ENCODE data around the gene NACA2. TPM values are rescaled to one million over a fixed set of nuclear protein-coding genes. Genes with fewer than 3 reads are reported as not detected.

Gene NACA2
- total and polyA plus RNA-seq, 2 of the 4 experiments (the other 2 are of a cell fraction), result not detected

DNA sequence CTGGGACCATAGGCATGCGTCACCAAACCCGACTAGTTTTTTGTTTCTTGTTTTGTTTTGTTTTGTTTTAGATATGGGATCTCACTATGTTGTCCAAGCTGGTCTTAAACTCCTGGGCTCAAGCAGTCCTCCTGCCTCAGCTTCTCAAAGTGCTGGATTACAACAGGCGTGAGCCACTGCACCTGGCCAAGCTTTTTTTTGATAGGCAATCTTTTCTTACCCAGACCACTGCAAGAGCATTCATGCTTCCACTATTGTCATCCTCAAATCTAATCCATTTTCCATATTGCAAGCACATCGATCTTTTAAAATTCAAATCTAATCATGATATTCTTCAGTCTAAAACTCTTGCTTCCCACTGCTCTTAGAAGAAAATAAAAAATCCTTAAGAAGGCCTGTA is 10.3 kb upstream of the NACA2 start:
- no peaks in the 10 kb centered on the region for H3K4me1 ChIP-seq (ENCODE audit: control insufficient read depth, insufficient read depth, low read length)
- no peak overlapping the region for H2BK5ac ChIP-seq (ENCODE audit: low read depth, low read length, poor library complexity, severe bottlenecking)
- no peaks in the 10 kb centered on the region for H3K36me3 ChIP-seq (ENCODE audit: control insufficient read depth, insufficient read depth, low read length)
- no peak overlapping the region for H4K91ac ChIP-seq (ENCODE audit: insufficient read depth, low read depth, low read length)
- in situ Hi-C loops (cut with MboI; ENCODE audit: low sequenced_read_pairs) (no loop called here), dilution Hi-C loops (cut with HindIII; ENCODE audit: low sequenced_read_pairs, unreplicated experiment) (no loop called here), intact Hi-C loops (cut with micrococcal nuclease) (no loop called here)
- H3K27ac ChIP-seq (ENCODE audit: insufficient read depth, low read length), result no peak overlapping the region
- no peak overlapping the region for H4K8ac ChIP-seq (ENCODE audit: low read depth in 2 of 2, low read length in 2 of 2)
- no peak overlapping the region for H3K56ac ChIP-seq (ENCODE audit: extremely low read depth, insufficient read depth, low read length)
- no peak overlapping the region for H2AFZ ChIP-seq (replicated peaks; ENCODE audit: low read length, poor library complexity)
- no peak overlapping the region for H2BK15ac ChIP-seq (ENCODE audit: low read depth, low read length)
- no peak overlapping the region for H2BK20ac ChIP-seq (ENCODE audit: low read depth, low read length)
- H3K9me1 ChIP-seq (ENCODE audit: insufficient read depth, low read length), result no peaks in the 10 kb centered on the region
- no peak overlapping the region for H2AK5ac ChIP-seq (ENCODE audit: low read depth, low read length)
- no peak overlapping the region for H4K5ac ChIP-seq (ENCODE audit: low read depth, low read length)
- no peak for TF ChIP-seq RAD21 (IDR thresholded peaks at IDR 0.05; ENCODE audit: low read length)
- TF ChIP-seq CEBPB (IDR thresholded peaks at IDR 0.05; ENCODE audit: low read depth, low read length), result no peak; the same call in 1 of the 2 replicates
- TF ChIP-seq BHLHE40 (IDR thresholded peaks at IDR 0.05; ENCODE audit: low read depth, low read length), result no peak
- no peak for TF ChIP-seq MAZ (IDR thresholded peaks at IDR 0.05; ENCODE audit: borderline replicate concordance, low read depth, low read length)
- TF ChIP-seq SMC3 (IDR thresholded peaks at IDR 0.05; ENCODE audit: low read depth, low read length), result no peak
- TF ChIP-seq FOS (IDR thresholded peaks at IDR 0.05; ENCODE audit: low read depth, low read length), result no peak
- TF ChIP-seq, protein P1, sequence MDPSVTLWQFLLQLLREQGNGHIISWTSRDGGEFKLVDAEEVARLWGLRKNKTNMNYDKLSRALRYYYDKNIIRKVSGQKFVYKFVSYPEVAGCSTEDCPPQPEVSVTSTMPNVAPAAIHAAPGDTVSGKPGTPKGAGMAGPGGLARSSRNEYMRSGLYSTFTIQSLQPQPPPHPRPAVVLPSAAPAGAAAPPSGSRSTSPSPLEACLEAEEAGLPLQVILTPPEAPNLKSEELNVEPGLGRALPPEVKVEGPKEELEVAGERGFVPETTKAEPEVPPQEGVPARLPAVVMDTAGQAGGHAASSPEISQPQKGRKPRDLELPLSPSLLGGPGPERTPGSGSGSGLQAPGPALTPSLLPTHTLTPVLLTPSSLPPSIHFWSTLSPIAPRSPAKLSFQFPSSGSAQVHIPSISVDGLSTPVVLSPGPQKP (IDR thresholded peaks at IDR 0.05; ENCODE audit: borderline replicate concordance, low read depth, low read length), result no peak
- TF ChIP-seq, protein P2, sequence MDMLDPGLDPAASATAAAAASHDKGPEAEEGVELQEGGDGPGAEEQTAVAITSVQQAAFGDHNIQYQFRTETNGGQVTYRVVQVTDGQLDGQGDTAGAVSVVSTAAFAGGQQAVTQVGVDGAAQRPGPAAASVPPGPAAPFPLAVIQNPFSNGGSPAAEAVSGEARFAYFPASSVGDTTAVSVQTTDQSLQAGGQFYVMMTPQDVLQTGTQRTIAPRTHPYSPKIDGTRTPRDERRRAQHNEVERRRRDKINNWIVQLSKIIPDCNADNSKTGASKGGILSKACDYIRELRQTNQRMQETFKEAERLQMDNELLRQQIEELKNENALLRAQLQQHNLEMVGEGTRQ (IDR thresholded peaks at IDR 0.05; ENCODE audit: low read depth, low read length), result no peak
- no peak for TF ChIP-seq POLR2A (IDR thresholded peaks at IDR 0.05; ENCODE audit: low read depth, low read length)
- no peak for DNase-seq
- H3K4me3 ChIP-seq (ENCODE audit: insufficient read depth, low read depth, low read length), result no peak overlapping the region
- no peak overlapping the region for H2AK9ac ChIP-seq (replicated peaks; ENCODE audit: low read depth, low read length, poor library complexity)
- no peaks in the 10 kb centered on the region for H3K9me3 ChIP-seq (ENCODE audit: control insufficient read depth, insufficient read depth, low read length)
- no TSS peak for BruUV-seq (replicated peaks)
- POLR2A ChIA-PET (ENCODE audit: unreplicated experiment), result interaction anchor here (0.6 kb wide), 1 partner anchor 27 kb away, joined by 8 read pairs; no protein-coding TSS in a partner anchor
- H3K14ac ChIP-seq (replicated peaks; ENCODE audit: low read depth, low read length), result no peak overlapping the region
- WGBS, 2 experiments (ENCODE audit: extremely low coverage in 2 of 2, insufficient read length in 1 of 2), result 100% methylated on average over 1 of the region's 4 CpGs; no CpG with 5 or more reads in 1 of the 2 experiments
- H3K79me1 ChIP-seq (ENCODE audit: low read depth in 1 of 2, low read length in 2 of 2), result no peaks in the 10 kb centered on the region
- H3K18ac ChIP-seq (ENCODE audit: low read depth, low read length), result no peak overlapping the region
- CTCF ChIA-PET, result interaction anchor here (0.7 kb wide), 1 partner anchor 1536 kb away, joined by 3 read pairs; no protein-coding TSS in a partner anchor
- H4K20me1 ChIP-seq (ENCODE audit: insufficient read depth, low read length), result no peaks in the 10 kb centered on the region
- no peak for ATAC-seq (ENCODE audit: low read depth)
- H3K27me3 ChIP-seq (ENCODE audit: control insufficient read depth, insufficient read depth, low read length), result peaks cover 25% of the 10 kb centered on the region
- no peak overlapping the region for H3K4ac ChIP-seq (ENCODE audit: low read depth, low read length)
- H2BK120ac ChIP-seq (ENCODE audit: low read depth, low read length), result no peak overlapping the region
- no peak overlapping the region for H3K23ac ChIP-seq (ENCODE audit: low read depth, low read length)
- H3K4me2 ChIP-seq (ENCODE audit: low read depth, low read length), result no peak overlapping the region
- H3K9ac ChIP-seq (ENCODE audit: low read depth, low read length), result no peak overlapping the region

Measured in IMR-90 (cell line).